Mesendoderm (in vitro differentiated cells): ENCODE measurements around the gene SNX14.

Source experiments
- DNase-seq: peaks from one replicate; pipeline ENCODE4 v3.0.0; 2013
- H2AK5ac ChIP-seq: 2 replicates; pipeline ENCODE4 v1.6.1; 2013; ENCODE audit warnings: low read length, inconsistent platforms
- H2BK120ac ChIP-seq: 2 replicates; pipeline ENCODE4 v1.6.1; 2013; ENCODE audit warnings: low read depth, mild to moderate bottlenecking, low read length, moderate library complexity, mixed read lengths
- H2BK15ac ChIP-seq: replicated peaks from 2 replicates; pipeline ENCODE4 v1.6.1; 2013; ENCODE audit warnings: low read depth, mild to moderate bottlenecking, moderate library complexity
- H2BK5ac ChIP-seq: 2 replicates; pipeline ENCODE4 v1.6.1; 2013; ENCODE audit warnings: low read length, inconsistent platforms
- H3K18ac ChIP-seq: 2 replicates; pipeline ENCODE4 v1.6.1; 2013; ENCODE audit warnings: mild to moderate bottlenecking, low read length, mixed read lengths
- H3K23ac ChIP-seq: one replicate; pipeline ENCODE4 v1.6.1; 2013; ENCODE audit warnings: low read length
- H3K27ac ChIP-seq: 2 replicates; pipeline ENCODE4 v1.5.1; 2013; ENCODE audit warnings: low read depth, mild to moderate bottlenecking, inconsistent platforms, low read length, moderate library complexity
- H3K27me3 ChIP-seq: 2 replicates; pipeline ENCODE4 v1.6.1; 2013; ENCODE audit warnings: low read length, control low read depth, mild to moderate bottlenecking, inconsistent platforms; ENCODE audit not compliant: insufficient read depth, poor library complexity
- H3K36me3 ChIP-seq: 2 replicates; pipeline ENCODE4 v1.6.1; 2013; ENCODE audit warnings: low read length, inconsistent platforms; ENCODE audit not compliant: control insufficient read depth, insufficient read depth
- H3K4ac ChIP-seq: one replicate; pipeline ENCODE4 v1.6.1; 2013; ENCODE audit warnings: low read depth, mild to moderate bottlenecking, low read length, moderate library complexity
- H3K4me1 ChIP-seq: 2 replicates; pipeline ENCODE4 v1.6.1; 2013; ENCODE audit warnings: low read depth, low read length, inconsistent platforms; ENCODE audit not compliant: control insufficient read depth
- H3K4me2 ChIP-seq: 2 replicates; pipeline ENCODE4 v1.6.1; 2013; ENCODE audit warnings: low read length
- H3K4me3 ChIP-seq: 2 replicates; pipeline ENCODE4 v1.5.1; 2013; ENCODE audit warnings: mild to moderate bottlenecking, low read length
- H3K56ac ChIP-seq: one replicate; pipeline ENCODE4 v1.6.1; 2013; ENCODE audit warnings: low read length
- H3K79me1 ChIP-seq: 2 replicates; pipeline ENCODE4 v1.6.1; 2013; ENCODE audit warnings: low read length, inconsistent platforms
- H3K79me2 ChIP-seq: 2 replicates; pipeline ENCODE4 v1.6.1; 2013; ENCODE audit warnings: mild to moderate bottlenecking, low read length; ENCODE audit not compliant: control insufficient read depth, insufficient read depth
- H3K9ac ChIP-seq: 2 replicates; pipeline ENCODE4 v1.6.1; 2013; ENCODE audit warnings: low read length, inconsistent platforms
- H4K5ac ChIP-seq: one replicate; pipeline ENCODE4 v1.6.1; 2013; ENCODE audit warnings: low read length
- H4K8ac ChIP-seq: one replicate; pipeline ENCODE4 v1.6.1; 2013; ENCODE audit warnings: low read depth, mild to moderate bottlenecking, control low read depth, low read length, moderate library complexity
- WGBS: extraction: QIAGEN DNeasy Blood & Tissue Kit; methylation state at CpG from one replicate; pipeline ENCODE4 v1.1.7; 2013; ENCODE audit warnings: low lambda C conversion rate, missing lambda C conversion rate; ENCODE audit not compliant: insufficient coverage; ENCODE audit errors: extremely low coverage; 5-methylcytosine and 5-hydroxymethylcytosine counted together

SNX14 gene

DNA sequence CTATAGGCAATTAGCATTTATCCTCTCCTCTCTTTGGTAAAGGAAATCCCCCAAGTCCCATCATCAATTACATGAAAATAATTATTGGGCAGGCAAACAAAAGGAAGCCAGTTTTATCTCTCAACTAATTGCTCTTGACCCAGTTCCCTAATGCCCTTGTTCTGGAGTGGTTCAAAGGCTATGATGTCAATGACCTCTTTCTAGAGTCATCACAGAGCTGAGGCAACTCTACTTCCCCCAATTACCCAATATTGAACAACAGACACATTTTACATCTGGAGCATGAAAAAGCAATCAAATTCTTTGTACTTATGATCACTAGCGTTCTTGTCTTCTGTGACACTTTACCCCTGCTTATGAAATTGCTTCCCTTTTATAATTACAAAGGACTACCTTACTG, 100.3 kb downstream of the SNX14 start:
- H3K27me3 ChIP-seq, result no peaks in the 10 kb centered on the region
- H3K27ac ChIP-seq, result no peak overlapping the region
- no CpG with 5 or more reads among the region's 1 CpG for WGBS
- no peak overlapping the region for H2BK120ac ChIP-seq
- no peak overlapping the region for H3K18ac ChIP-seq
- H4K8ac ChIP-seq, result no peak overlapping the region
- no peak overlapping the region for H3K4me2 ChIP-seq
- no peak overlapping the region for H2AK5ac ChIP-seq
- no peak overlapping the region for H3K23ac ChIP-seq
- H2BK5ac ChIP-seq, result no peak overlapping the region
- no peak overlapping the region for H2BK15ac ChIP-seq
- no peaks in the 10 kb centered on the region for H3K79me1 ChIP-seq
- no peak overlapping the region for H3K9ac ChIP-seq
- no peak overlapping the region for H3K56ac ChIP-seq
- H3K4me1 ChIP-seq, result no peaks in the 10 kb centered on the region
- no peak for DNase-seq
- H3K36me3 ChIP-seq, result no peaks in the 10 kb centered on the region
- no peak overlapping the region for H3K4ac ChIP-seq
- H4K5ac ChIP-seq, result no peak overlapping the region
- H3K79me2 ChIP-seq, result no peaks in the 10 kb centered on the region
- no peak overlapping the region for H3K4me3 ChIP-seq

DNA sequence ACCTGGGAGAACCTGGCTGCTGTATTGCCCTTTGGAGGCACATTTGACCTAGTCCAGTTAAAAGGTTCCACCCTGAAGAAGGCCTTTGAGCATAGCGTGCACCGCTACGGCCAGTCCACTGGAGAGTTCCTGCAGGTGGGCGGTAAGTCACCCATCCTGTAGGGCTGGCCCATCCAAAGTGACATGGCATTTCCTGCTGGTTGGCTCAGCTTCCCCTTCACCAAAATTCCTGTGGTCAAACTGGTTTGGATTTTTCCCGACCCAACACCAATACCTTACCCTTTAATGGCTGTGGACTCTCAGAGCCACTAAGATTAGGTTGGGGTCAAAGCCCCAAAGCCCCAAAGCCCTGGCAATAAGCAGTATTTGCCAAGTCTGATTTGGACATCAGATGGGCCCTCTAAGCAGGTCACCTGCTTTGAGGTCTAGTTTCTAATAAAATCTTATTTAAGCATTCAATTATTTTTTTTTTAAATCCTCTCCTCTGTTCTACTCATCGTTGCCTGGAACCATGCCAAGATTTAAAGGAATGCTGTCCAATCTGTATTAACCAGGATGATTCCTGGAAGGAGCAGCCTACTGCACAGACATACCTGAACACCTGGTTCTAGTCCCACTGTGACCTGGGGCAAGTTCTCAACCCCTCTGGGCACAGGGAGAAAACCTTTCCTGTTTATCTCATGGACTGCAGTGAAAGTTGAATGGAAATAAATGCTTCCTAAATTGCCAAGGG, 103.0 kb downstream of the SNX14 start:
- WGBS, result no CpG with 5 or more reads among the region's 6 CpGs
- DNase-seq, result no peak
- Histone ChIP-seq H2BK15ac (no peak overlapping the region), H3K27me3 (no peaks in the 10 kb centered on the region), H3K36me3 (no peaks in the 10 kb centered on the region), H3K4me3 (no peak overlapping the region), H3K23ac (no peak overlapping the region), H3K4me1 (no peaks in the 10 kb centered on the region), H3K79me1 (no peaks in the 10 kb centered on the region), H4K8ac (no peak overlapping the region), H2AK5ac (no peak overlapping the region), H2BK5ac (no peak overlapping the region), H3K18ac (no peak overlapping the region), H2BK120ac (no peak overlapping the region), H3K56ac (no peak overlapping the region), H3K9ac (no peak overlapping the region), H3K27ac (no peak overlapping the region), H3K4me2 (no peak overlapping the region), H4K5ac (no peak overlapping the region), H3K79me2 (no peaks in the 10 kb centered on the region), H3K4ac (no peak overlapping the region)

DNA sequence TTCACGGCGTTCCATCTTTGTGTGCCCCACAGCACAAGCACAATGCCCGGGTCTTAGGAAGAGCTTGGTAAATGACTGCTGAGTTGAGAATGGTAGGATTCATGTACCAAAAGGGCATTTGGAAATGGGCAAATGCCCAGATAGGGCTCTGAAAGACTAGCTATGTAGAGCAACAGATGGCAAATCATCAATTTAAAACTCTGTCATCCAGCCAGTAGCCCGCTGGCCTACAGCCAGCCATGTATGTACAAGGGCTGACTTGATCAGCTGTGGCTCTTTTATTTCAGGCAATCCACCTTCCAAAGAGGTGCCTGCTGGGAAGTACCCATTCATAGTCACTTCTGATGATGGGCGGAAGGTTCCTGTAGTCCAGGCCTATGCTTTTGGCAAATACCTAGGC, 108.7 kb downstream of the SNX14 start:
- no peak overlapping the region for H2BK5ac ChIP-seq
- no peak overlapping the region for H3K27ac ChIP-seq
- no peaks in the 10 kb centered on the region for H3K79me1 ChIP-seq
- no peak overlapping the region for H2BK15ac ChIP-seq
- no peak overlapping the region for H4K8ac ChIP-seq
- H3K18ac ChIP-seq, result no peak overlapping the region
- no peak overlapping the region for H2AK5ac ChIP-seq
- no peak overlapping the region for H3K23ac ChIP-seq
- no CpG with 5 or more reads among the region's 5 CpGs for WGBS
- H3K4ac ChIP-seq, result no peak overlapping the region
- no peaks in the 10 kb centered on the region for H3K27me3 ChIP-seq
- H3K56ac ChIP-seq, result no peak overlapping the region
- no peak overlapping the region for H3K9ac ChIP-seq
- H3K4me2 ChIP-seq, result no peak overlapping the region
- no peaks in the 10 kb centered on the region for H3K79me2 ChIP-seq
- H2BK120ac ChIP-seq, result no peak overlapping the region
- DNase-seq, result no peak
- H3K4me1 ChIP-seq, result no peaks in the 10 kb centered on the region
- no peaks in the 10 kb centered on the region for H3K36me3 ChIP-seq
- H4K5ac ChIP-seq, result no peak overlapping the region
- no peak overlapping the region for H3K4me3 ChIP-seq

DNA sequence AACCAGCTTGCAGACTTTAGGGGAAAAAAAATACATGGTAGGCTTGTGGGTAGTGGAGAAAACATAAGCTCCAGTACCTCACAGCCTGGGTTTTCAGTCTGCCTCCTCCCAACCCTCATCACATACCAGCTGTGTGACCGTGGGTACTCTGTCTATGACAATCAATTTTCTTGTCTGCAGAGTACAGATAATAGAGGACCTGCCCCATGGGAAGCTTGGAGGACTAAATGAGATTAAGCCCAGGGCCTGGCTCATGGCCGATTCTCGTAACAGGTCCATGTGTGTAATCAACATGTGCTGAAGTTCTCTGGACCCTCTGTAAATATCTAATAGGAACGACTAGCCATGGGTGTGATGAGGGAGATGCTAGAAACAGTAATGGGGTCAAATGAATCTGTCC, 109.8 kb downstream of the SNX14 start:
- Histone ChIP-seq H3K9ac (no peak overlapping the region), H3K27me3 (no peaks in the 10 kb centered on the region), H3K4ac (no peak overlapping the region), H4K5ac (no peak overlapping the region), H2BK5ac (no peak overlapping the region), H3K4me1 (no peaks in the 10 kb centered on the region), H3K23ac (no peak overlapping the region), H2BK15ac (no peak overlapping the region), H2AK5ac (no peak overlapping the region), H3K79me1 (no peaks in the 10 kb centered on the region), H3K56ac (no peak overlapping the region), H3K18ac (no peak overlapping the region), H2BK120ac (no peak overlapping the region), H3K36me3 (no peaks in the 10 kb centered on the region), H4K8ac (no peak overlapping the region), H3K79me2 (no peaks in the 10 kb centered on the region), H3K4me2 (no peak overlapping the region), H3K4me3 (no peak overlapping the region), H3K27ac (no peak overlapping the region)
- whole genome bisulfite sequencing, result no CpG with 5 or more reads among the region's 4 CpGs
- no peak for DNase-seq

DNA sequence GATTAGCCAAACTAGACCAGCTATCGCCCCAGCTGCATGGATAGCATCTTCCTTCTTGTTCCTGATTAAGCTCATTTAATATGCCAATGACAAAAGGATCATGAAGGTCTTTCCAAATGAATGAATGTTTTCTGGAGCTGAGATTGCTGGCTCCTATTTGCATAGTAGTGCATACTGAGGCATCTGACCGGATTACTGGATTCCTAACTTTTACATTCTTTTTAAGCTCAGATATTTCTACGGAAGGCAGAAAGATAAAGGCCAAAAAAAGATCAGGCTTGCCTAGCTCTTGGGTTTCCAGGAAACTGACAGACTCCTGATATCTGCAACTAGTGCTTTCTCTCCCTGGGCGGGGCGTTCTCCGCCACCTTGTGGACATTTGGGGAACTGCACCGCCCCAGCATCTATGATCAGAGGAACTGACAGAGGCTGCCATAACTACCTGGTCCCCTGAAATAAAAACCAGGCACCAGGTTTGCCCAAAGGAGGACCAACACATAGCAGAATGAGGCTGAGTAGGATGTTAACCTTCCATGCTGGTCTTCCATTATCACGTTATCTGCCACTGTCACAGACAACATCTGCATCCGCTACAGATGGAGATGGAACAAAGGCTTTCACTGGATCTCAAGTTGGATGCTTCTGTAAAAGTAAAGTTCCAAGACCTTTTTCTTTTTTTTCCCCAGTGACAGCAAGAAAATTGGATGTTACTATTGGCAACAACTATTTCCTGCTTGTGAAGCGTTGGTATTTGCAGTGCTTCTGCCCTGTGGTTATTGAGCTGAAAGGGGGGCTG, 110.6 kb downstream of the SNX14 start:
- no peaks in the 10 kb centered on the region for H3K4me1 ChIP-seq
- H2AK5ac ChIP-seq, result no peak overlapping the region
- H4K5ac ChIP-seq, result no peak overlapping the region
- no peak overlapping the region for H2BK5ac ChIP-seq
- no peak overlapping the region for H2BK15ac ChIP-seq
- peak; percentile 70 for DNase-seq
- no peak overlapping the region for H3K23ac ChIP-seq
- H3K27ac ChIP-seq, result no peak overlapping the region
- no peak overlapping the region for H3K4me2 ChIP-seq
- no peaks in the 10 kb centered on the region for H3K79me1 ChIP-seq
- no peak overlapping the region for H3K9ac ChIP-seq
- no CpG with 5 or more reads among the region's 10 CpGs for WGBS
- no peak overlapping the region for H3K56ac ChIP-seq
- no peak overlapping the region for H4K8ac ChIP-seq
- H3K27me3 ChIP-seq, result no peaks in the 10 kb centered on the region
- no peak overlapping the region for H2BK120ac ChIP-seq
- H3K4ac ChIP-seq, result no peak overlapping the region
- no peak overlapping the region for H3K4me3 ChIP-seq
- H3K18ac ChIP-seq, result no peak overlapping the region
- H3K36me3 ChIP-seq, result no peaks in the 10 kb centered on the region
- no peaks in the 10 kb centered on the region for H3K79me2 ChIP-seq
